ENCODE measurements around the gene SPRYD3. TPM values are rescaled to one million over a fixed set of nuclear protein-coding genes. Genes with fewer than 3 reads are reported as not detected.
"Not testable (repeated sequence)": the region's sequence is repeated elsewhere in the genome, so short reads cannot be mapped to it uniquely, and the experiment has no call there.

SPRYD3 gene
- total RNA-seq, 1 donor from 2014 or later = 21.8 TPM

GRCh38 chr12:53097207-53097563, 18.0 kb upstream of the SPRYD3 start:
- Histone ChIP-seq H3K9me3 (ENCODE audit: insufficient read depth, low read depth, low read length) (no peaks in the 10 kb centered on the region), H3K79me2 (ENCODE audit: insufficient read depth, low read length) (no peaks in the 10 kb centered on the region), H3K9ac (ENCODE audit: low read length) (peak overlapping the region; percentile 82), H3K27me3 (ENCODE audit: insufficient read depth, low read length) (no peaks in the 10 kb centered on the region), H3K36me3 (ENCODE audit: insufficient read depth, low read length) (no peaks in the 10 kb centered on the region), H3K4me2 (ENCODE audit: low read length) (peak overlapping the region; percentile 96), H3K27ac (ENCODE audit: low read depth, low read length) (peak overlapping the region; percentile 88), H3K4me1 (ENCODE audit: insufficient read depth, low read length) (peaks cover 31% of the 10 kb centered on the region), H4K20me1 (ENCODE audit: insufficient read depth, low read length) (no peaks in the 10 kb centered on the region), H2AFZ (ENCODE audit: low read depth, low read length) (peak overlapping the region; percentile 85), H3K4me3 (ENCODE audit: insufficient read depth, low read depth, low read length) (peak overlapping the region; percentile 65)
- peaks cover 23% of the 10 kb centered on the region for H3K4me1 Mint-ChIP-seq (ENCODE audit: low read depth, unreplicated experiment)
- peaks cover 2% of the 10 kb centered on the region for H3K9me3 Mint-ChIP-seq (ENCODE audit: unreplicated experiment)
- H3K27ac Mint-ChIP-seq (ENCODE audit: unreplicated experiment) = peak overlapping the region; percentile 7
- peaks cover 22% of the 10 kb centered on the region for H3K27me3 Mint-ChIP-seq (ENCODE audit: low read depth, unreplicated experiment)
- TF ChIP-seq CTCF (IDR thresholded peaks at IDR 0.05; ENCODE audit: insufficient read depth, low read depth, low read length) (no peak), EZH2 (IDR thresholded peaks at IDR 0.05; ENCODE audit: insufficient read depth, low read length) (no peak)
- FAIRE-seq (no peak), DNase-seq (ENCODE audit: low read depth) (peak; percentile 39)
- H3K36me3 Mint-ChIP-seq (ENCODE audit: low read depth, unreplicated experiment) = no peaks in the 10 kb centered on the region
- peak overlapping the region; percentile 78 for H3K4me3 Mint-ChIP-seq (ENCODE audit: unreplicated experiment)

GRCh38 chr12:53096759-53097158, 17.6 kb upstream of the SPRYD3 start:
- DNase-seq (ENCODE audit: low read depth) (no peak), FAIRE-seq (no peak)
- Mint-ChIP-seq H3K4me3 (ENCODE audit: unreplicated experiment) (peak overlapping the region; percentile 78), H3K36me3 (ENCODE audit: low read depth, unreplicated experiment) (no peaks in the 10 kb centered on the region), H3K9me3 (ENCODE audit: unreplicated experiment) (peaks cover 2% of the 10 kb centered on the region), H3K27me3 (ENCODE audit: low read depth, unreplicated experiment) (peaks cover 25% of the 10 kb centered on the region), H3K4me1 (ENCODE audit: low read depth, unreplicated experiment) (peaks cover 23% of the 10 kb centered on the region), H3K27ac (ENCODE audit: unreplicated experiment) (peak overlapping the region; percentile 7)
- no peaks in the 10 kb centered on the region for H3K36me3 ChIP-seq (ENCODE audit: insufficient read depth, low read length)
- no peaks in the 10 kb centered on the region for H3K27me3 ChIP-seq (ENCODE audit: insufficient read depth, low read length)
- H3K4me3 ChIP-seq (ENCODE audit: insufficient read depth, low read depth, low read length) = peak overlapping the region; percentile 65
- no peaks in the 10 kb centered on the region for H3K9me3 ChIP-seq (ENCODE audit: insufficient read depth, low read depth, low read length)
- peak overlapping the region; percentile 82 for H3K9ac ChIP-seq (ENCODE audit: low read length)
- no peaks in the 10 kb centered on the region for H3K79me2 ChIP-seq (ENCODE audit: insufficient read depth, low read length)
- H3K27ac ChIP-seq (ENCODE audit: low read depth, low read length) = peak overlapping the region; percentile 88
- H2AFZ ChIP-seq (ENCODE audit: low read depth, low read length) = peak overlapping the region; percentile 85
- peak overlapping the region; percentile 96 for H3K4me2 ChIP-seq (ENCODE audit: low read length)
- H3K4me1 ChIP-seq (ENCODE audit: insufficient read depth, low read length) = peaks cover 31% of the 10 kb centered on the region
- no peaks in the 10 kb centered on the region for H4K20me1 ChIP-seq (ENCODE audit: insufficient read depth, low read length)
- no peak for TF ChIP-seq EZH2 (IDR thresholded peaks at IDR 0.05; ENCODE audit: insufficient read depth, low read length)
- no peak for TF ChIP-seq CTCF (IDR thresholded peaks at IDR 0.05; ENCODE audit: insufficient read depth, low read depth, low read length)

- TF ChIP-seq EZH2 (IDR thresholded peaks at IDR 0.05; ENCODE audit: insufficient read depth, low read length) (no peak), CTCF (IDR thresholded peaks at IDR 0.05; ENCODE audit: insufficient read depth, low read depth, low read length) (no peak)
- peaks cover 2% of the 10 kb centered on the region for H3K9me3 Mint-ChIP-seq (ENCODE audit: unreplicated experiment)
- H3K4me3 Mint-ChIP-seq (ENCODE audit: unreplicated experiment) = no peak overlapping the region
- H3K4me1 ChIP-seq (ENCODE audit: insufficient read depth, low read length) = peaks cover 31% of the 10 kb centered on the region
- DNase-seq (ENCODE audit: low read depth) (peak; percentile 72), FAIRE-seq (no peak)
- no peaks in the 10 kb centered on the region for H3K27me3 ChIP-seq (ENCODE audit: insufficient read depth, low read length)
- H3K4me3 ChIP-seq (ENCODE audit: insufficient read depth, low read depth, low read length) = no peak overlapping the region
- H3K36me3 ChIP-seq (ENCODE audit: insufficient read depth, low read length) = no peaks in the 10 kb centered on the region
- peak overlapping the region; percentile 96 for H3K4me2 ChIP-seq (ENCODE audit: low read length)
- H3K27ac ChIP-seq (ENCODE audit: low read depth, low read length) = no peak overlapping the region
- H3K36me3 Mint-ChIP-seq (ENCODE audit: low read depth, unreplicated experiment) = no peaks in the 10 kb centered on the region
- H3K79me2 ChIP-seq (ENCODE audit: insufficient read depth, low read length) = no peaks in the 10 kb centered on the region
- no peak overlapping the region for H3K27ac Mint-ChIP-seq (ENCODE audit: unreplicated experiment)
- H3K9ac ChIP-seq (ENCODE audit: low read length) = peak overlapping the region; percentile 82
- no peaks in the 10 kb centered on the region for H3K9me3 ChIP-seq (ENCODE audit: insufficient read depth, low read depth, low read length)
- peaks cover 23% of the 10 kb centered on the region for H3K4me1 Mint-ChIP-seq (ENCODE audit: low read depth, unreplicated experiment)
- H3K27me3 Mint-ChIP-seq (ENCODE audit: low read depth, unreplicated experiment) = peaks cover 26% of the 10 kb centered on the region
- H2AFZ ChIP-seq (ENCODE audit: low read depth, low read length) = no peak overlapping the region
- no peaks in the 10 kb centered on the region for H4K20me1 ChIP-seq (ENCODE audit: insufficient read depth, low read length)
Measured at GRCh38 chr12:53096089-53096741, 17.0 kb upstream of the SPRYD3 start.

- not testable (repeated sequence) for H3K79me2 ChIP-seq (ENCODE audit: insufficient read depth, low read length); H3K9me3 ChIP-seq (ENCODE audit: insufficient read depth, low read depth, low read length); H3K27ac ChIP-seq (ENCODE audit: low read depth, low read length); H3K27me3 ChIP-seq (ENCODE audit: insufficient read depth, low read length); H3K4me3 Mint-ChIP-seq (ENCODE audit: unreplicated experiment); H3K36me3 Mint-ChIP-seq (ENCODE audit: low read depth, unreplicated experiment); H3K4me2 ChIP-seq (ENCODE audit: low read length); H3K9ac ChIP-seq (ENCODE audit: low read length); H2AFZ ChIP-seq (ENCODE audit: low read depth, low read length); H3K9me3 Mint-ChIP-seq (ENCODE audit: unreplicated experiment); H3K27ac Mint-ChIP-seq (ENCODE audit: unreplicated experiment); FAIRE-seq; DNase-seq (ENCODE audit: low read depth); H3K36me3 ChIP-seq (ENCODE audit: insufficient read depth, low read length); H4K20me1 ChIP-seq (ENCODE audit: insufficient read depth, low read length); H3K4me3 ChIP-seq (ENCODE audit: insufficient read depth, low read depth, low read length)
- peaks cover 31% of the 10 kb centered on the region for H3K4me1 ChIP-seq (ENCODE audit: insufficient read depth, low read length)
- Mint-ChIP-seq H3K27me3 (ENCODE audit: low read depth, unreplicated experiment) (peaks cover 31% of the 10 kb centered on the region), H3K4me1 (ENCODE audit: low read depth, unreplicated experiment) (peaks cover 23% of the 10 kb centered on the region)
Measured at GRCh38 chr12:53095596-53095895, 16.4 kb upstream of the SPRYD3 start.

Data from astrocyte (in vitro differentiated cells and primary cell).